Measurements from ENCODE around the gene GK.
A peak's percentile ranks its signal among the peaks of the same experiment; 100 is the strongest.
"Not testable (repeated sequence)": the region's sequence is repeated elsewhere in the genome, so short reads cannot be mapped to it uniquely, and the experiment has no call there.

Gene GK

DNA sequence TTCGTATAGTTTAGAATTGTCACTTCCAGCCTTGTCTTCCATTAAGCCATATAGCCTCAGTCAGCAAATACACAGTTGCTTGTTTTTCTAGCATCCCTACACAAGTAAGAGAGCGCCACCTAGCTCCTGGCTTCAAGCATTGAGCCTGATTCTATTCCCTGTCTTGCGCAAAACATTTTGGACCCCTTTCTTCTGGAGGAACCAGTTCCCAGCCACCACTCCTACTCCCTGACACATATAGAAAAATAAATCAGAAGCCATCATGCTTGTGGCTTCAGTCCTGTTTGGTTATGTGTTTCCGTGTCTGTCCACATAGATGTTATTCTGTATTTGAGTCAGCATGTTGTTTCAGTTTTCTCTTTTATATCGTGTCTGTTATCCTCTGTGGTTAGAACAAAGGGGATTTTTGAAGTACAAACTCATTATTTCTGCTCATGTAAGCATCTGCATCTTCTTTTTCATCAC lies 59.9 kb downstream of the GK start:
- ATAC-seq: peak; percentile 92 to 93

- no peak for ATAC-seq
Measured at GRCh38 chrX:30714138-30714537, 60.9 kb downstream of the GK start.

DNA sequence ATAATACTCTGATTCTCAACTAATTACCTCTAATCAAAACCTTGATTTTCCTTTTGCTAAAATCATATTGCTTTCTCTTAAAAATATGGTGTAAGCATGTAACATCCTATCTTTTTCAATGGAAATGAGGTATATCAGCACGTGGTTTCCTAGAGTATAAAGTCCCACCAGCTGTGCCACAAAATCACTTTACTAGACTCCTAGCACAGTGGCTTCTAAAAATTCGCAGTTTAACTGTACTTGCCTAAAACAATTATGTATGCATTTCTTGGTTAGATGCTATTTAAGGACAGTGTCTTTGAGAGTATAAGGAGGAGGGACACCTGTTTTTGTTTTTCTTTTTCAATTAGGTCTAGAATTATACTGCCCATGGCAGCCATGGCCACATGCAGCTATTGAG lies 62.8 kb downstream of the GK start:
- ATAC-seq: no peak

DNA sequence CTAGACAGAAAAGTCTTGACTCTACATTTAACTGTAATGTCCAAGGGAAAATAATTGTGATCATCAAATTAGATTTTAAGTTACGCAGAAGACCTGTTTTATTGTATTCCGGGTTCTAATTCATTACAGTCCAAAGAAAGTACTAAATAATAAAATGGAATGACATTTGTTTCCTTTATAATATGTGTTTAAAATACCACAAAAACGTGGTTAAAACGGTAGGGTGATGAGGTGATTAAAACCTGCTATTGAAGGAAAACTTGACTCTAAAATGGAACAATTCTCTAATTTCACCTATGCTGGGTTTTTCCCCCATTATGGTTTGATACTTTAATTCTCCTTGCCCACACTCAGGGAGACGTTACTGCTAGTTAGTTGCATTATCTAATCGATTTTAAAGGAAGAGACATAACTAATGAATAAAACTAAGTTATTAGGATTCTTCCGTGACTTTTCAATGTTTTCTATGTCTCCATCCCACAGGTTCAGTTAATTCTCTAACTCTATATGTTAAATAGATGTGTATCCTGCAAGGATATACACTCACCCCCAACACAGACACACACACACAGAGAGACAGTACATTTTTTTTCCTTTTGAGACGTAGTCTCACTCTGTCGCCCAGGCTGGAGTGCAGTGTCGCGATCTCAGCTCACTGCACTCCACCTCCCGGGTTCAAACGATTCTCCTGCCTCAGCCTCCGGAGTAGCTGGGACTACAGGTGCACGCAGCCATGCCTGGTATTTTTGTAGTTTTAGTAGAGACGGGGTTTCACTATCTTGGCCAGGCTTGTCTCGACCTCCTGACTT lies 80.8 kb downstream of the GK start:
- no peak for ATAC-seq

- no peak for ATAC-seq
Measured at GRCh38 chrX:30734782-30735181, 81.6 kb downstream of the GK start.

- peak; percentile 77 to 78 for ATAC-seq
Measured at GRCh38 chrX:30735839-30736238, 82.6 kb downstream of the GK start.

DNA sequence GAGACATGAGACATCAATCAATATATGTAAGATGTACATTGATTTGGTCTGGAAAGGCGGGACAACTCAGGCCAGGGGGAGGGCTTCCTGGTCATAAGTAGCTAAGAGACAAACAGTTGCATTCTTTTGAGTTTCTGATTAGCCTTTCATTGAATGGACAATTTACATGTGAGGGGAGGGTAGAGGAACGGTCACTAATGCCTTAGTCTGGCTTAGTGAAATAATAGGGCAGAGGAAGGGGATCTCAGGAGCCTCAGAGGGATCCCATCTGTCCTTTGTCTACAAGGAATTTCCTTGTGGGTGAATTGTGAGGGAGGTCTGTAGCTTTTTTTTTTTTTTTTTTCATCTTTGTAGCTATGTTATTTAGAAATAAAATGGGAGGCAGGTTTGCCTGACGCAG lies 88.3 kb downstream of the GK start:
- no peak for ATAC-seq

DNA sequence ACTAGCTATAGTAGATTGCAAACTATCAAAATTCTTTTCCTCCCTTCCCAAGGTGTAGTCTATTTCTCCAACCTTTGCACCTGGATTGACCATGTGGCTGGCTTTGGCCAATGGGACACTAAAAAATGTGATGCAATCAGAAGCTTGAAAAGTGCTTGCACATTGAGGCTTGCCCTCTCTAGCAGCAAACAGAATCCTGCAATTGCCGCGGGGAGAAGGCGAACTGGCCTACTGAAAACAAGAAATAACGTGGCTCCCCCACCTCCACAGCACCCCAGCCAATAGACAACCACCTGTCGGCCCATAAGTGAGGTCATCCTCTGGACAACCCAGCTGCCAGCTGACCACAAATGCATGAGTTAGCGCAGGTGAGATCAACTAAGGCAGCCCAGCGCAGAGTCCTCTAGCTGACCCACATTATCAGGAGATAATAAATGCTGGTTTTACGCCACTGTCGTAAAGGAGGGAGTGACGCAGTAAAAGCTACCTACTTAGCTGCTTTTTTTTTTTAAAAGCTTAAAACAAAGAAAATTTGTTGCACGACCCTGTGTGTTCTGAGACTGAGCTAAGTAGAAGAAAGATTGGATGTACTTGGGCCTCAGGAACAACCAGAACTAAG lies 95.2 kb downstream of the GK start:
- no peak for ATAC-seq

DNA sequence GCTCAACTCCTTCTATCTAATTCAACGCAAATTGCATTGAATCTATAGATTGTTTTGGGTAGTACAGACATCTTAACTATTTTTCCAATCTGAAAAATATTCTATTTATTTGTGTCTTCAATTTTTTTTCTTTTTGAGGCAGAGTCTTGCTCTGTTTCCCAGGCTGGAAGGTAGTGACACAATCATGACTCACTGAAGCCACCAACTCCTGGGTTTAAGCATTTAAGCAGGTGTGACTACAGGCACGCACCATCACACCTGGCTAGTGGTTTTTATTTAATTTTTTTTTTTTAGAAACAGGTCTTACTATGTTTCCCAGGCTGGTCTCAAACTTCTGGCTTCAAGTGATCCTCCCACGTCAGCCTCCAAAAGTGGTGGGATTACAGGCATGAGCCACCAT lies 98.3 kb downstream of the GK start:
- no peak for ATAC-seq

- ATAC-seq: no peak
Measured at GRCh38 chrX:30762755-30763154, 109.5 kb downstream of the GK start.

GRCh38 chrX:30773764-30774163 lies 120.5 kb downstream of the GK start:
- not testable (repeated sequence) for ATAC-seq

DNA sequence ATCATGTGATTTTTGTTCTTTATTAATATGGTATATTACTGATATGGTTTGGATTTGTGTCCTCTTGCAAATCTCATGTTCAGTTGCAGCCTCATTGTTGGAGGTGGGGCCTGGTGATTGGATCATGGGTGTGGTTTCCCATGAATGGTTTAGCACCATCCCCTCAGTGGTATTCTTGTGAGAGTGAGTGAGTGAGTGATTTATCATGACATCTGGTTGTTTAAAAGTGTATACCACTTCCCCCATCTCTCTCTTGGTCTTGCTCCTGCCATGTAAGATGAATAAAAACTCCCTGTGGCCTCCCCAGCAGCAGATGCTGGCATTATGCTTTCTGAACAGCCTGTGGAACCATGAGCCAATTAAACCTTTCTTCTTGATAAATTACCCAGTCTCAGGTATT lies 124.4 kb downstream of the GK start:
- ATAC-seq: no peak

DNA sequence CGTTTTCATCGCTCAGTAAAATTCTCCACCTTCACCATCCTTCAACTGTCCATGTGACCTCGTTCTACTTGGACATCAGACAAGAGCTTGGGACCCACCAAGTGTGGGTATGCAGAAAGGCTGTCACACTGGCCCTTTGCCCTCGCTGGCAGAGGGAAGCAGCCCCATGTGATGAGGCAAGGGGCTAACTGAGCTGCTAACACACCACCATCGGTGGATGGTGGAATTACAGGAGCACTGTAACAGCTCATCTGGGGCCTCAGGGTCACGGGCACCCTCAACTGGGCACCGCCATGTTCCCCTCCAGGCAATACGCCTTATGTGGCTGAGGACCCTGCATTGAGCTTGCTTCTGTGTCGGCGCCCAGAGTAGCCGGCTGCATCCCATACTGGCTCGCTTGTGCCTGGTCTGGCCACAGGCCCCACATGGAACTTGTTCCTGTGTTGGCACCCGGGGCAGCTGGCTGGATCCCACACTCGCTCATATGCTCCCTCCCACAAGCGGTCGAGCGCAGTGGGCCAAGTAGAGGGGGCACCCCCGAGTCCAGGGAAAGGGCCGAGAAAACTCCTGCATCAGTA lies 126.3 kb downstream of the GK start:
- no peak for ATAC-seq
